ENCODE data around the gene PRDX6.
"Not testable (repeated sequence)": the region's sequence is repeated elsewhere in the genome, so short reads cannot be mapped to it uniquely, and the experiment has no call there.

PRDX6 gene

GRCh38 chr1:173459885-173460284 is 17.2 kb upstream of the PRDX6 start:
- Histone ChIP-seq H3K4me3 (ENCODE audit: low read depth, low read length) (no peak overlapping the region), H3K27me3 (ENCODE audit: insufficient read depth, low read depth, severe bottlenecking) (no peaks in the 10 kb centered on the region), H3K27ac (no peak overlapping the region), H3K36me3 (peaks cover 38% of the 10 kb centered on the region), H3K9me3 (ENCODE audit: severe bottlenecking) (peaks cover 3% of the 10 kb centered on the region)
- DNase-seq: no peak
- no peak for TF ChIP-seq CTCF (IDR thresholded peaks at IDR 0.05; ENCODE audit: low read depth, low read length)

- H3K27me3 ChIP-seq (ENCODE audit: insufficient read depth, low read depth, severe bottlenecking); DNase-seq: not testable (repeated sequence)
- peaks cover 31% of the 10 kb centered on the region for H3K36me3 ChIP-seq
Measured at GRCh38 chr1:173462666-173463065, 14.5 kb upstream of the PRDX6 start.

GRCh38 chr1:173464185-173464584 is 12.9 kb upstream of the PRDX6 start:
- H3K36me3 ChIP-seq: peaks cover 30% of the 10 kb centered on the region

More at GRCh38 chr1:173462666-173463065, 14.5 kb upstream of the PRDX6 start:
- not testable (repeated sequence) for H3K9me3 ChIP-seq (ENCODE audit: severe bottlenecking); H3K4me3 ChIP-seq (ENCODE audit: low read depth, low read length); H3K27ac ChIP-seq

GRCh38 chr1:173467426-173467825 is 9.7 kb upstream of the PRDX6 start:
- H3K9me3 ChIP-seq (ENCODE audit: severe bottlenecking): peaks cover 23% of the 10 kb centered on the region
- TF ChIP-seq CTCF (IDR thresholded peaks at IDR 0.05; ENCODE audit: low read depth, low read length): no peak
- peaks cover 18% of the 10 kb centered on the region for H3K36me3 ChIP-seq
- H3K27ac ChIP-seq: no peak overlapping the region
- no peak overlapping the region for H3K4me3 ChIP-seq (ENCODE audit: low read depth, low read length)
- no peak for DNase-seq
- H3K27me3 ChIP-seq (ENCODE audit: insufficient read depth, low read depth, severe bottlenecking): no peaks in the 10 kb centered on the region

More at GRCh38 chr1:173464185-173464584, 12.9 kb upstream of the PRDX6 start:
- H3K4me3 ChIP-seq (ENCODE audit: low read depth, low read length); H3K27ac ChIP-seq; DNase-seq; H3K27me3 ChIP-seq (ENCODE audit: insufficient read depth, low read depth, severe bottlenecking); H3K9me3 ChIP-seq (ENCODE audit: severe bottlenecking): not testable (repeated sequence)

GRCh38 chr1:173469656-173470055 is 7.5 kb upstream of the PRDX6 start:
- Histone ChIP-seq H3K9me3 (ENCODE audit: severe bottlenecking) (peaks cover 23% of the 10 kb centered on the region), H3K4me3 (ENCODE audit: low read depth, low read length) (no peak overlapping the region), H3K36me3 (peaks cover 18% of the 10 kb centered on the region), H3K27me3 (ENCODE audit: insufficient read depth, low read depth, severe bottlenecking) (no peaks in the 10 kb centered on the region), H3K27ac (no peak overlapping the region)
- no peak for TF ChIP-seq CTCF (IDR thresholded peaks at IDR 0.05; ENCODE audit: low read depth, low read length)
- no peak for DNase-seq

- DNase-seq: no peak
- no peak overlapping the region for H3K4me3 ChIP-seq (ENCODE audit: low read depth, low read length)
- no peak overlapping the region for H3K27ac ChIP-seq
- TF ChIP-seq CTCF (IDR thresholded peaks at IDR 0.05; ENCODE audit: low read depth, low read length): no peak
- peaks cover 23% of the 10 kb centered on the region for H3K9me3 ChIP-seq (ENCODE audit: severe bottlenecking)
- H3K27me3 ChIP-seq (ENCODE audit: insufficient read depth, low read depth, severe bottlenecking): no peaks in the 10 kb centered on the region
- H3K36me3 ChIP-seq: peaks cover 18% of the 10 kb centered on the region
Measured at GRCh38 chr1:173470608-173471007, 6.5 kb upstream of the PRDX6 start.

- H3K4me3 ChIP-seq (ENCODE audit: low read depth, low read length): no peak overlapping the region
- DNase-seq: no peak
- no peaks in the 10 kb centered on the region for H3K27me3 ChIP-seq (ENCODE audit: insufficient read depth, low read depth, severe bottlenecking)
- H3K9me3 ChIP-seq (ENCODE audit: severe bottlenecking): peaks cover 20% of the 10 kb centered on the region
- H3K27ac ChIP-seq: peak overlapping the region; percentile 91
- TF ChIP-seq CTCF (IDR thresholded peaks at IDR 0.05; ENCODE audit: low read depth, low read length): no peak
- H3K36me3 ChIP-seq: peaks cover 22% of the 10 kb centered on the region
Measured at GRCh38 chr1:173473599-173474011, 3.5 kb upstream of the PRDX6 start.
